ENCODE measurements around the gene RCAN3. TPM values are rescaled to one million over a fixed set of nuclear protein-coding genes. Genes with fewer than 3 reads are reported as not detected.
"Not testable (repeated sequence)": the region's sequence is repeated elsewhere in the genome, so short reads cannot be mapped to it uniquely, and the experiment has no call there.

Gene RCAN3
- total RNA-seq, 2 experiments from 2014 or later: 63.7 to 65.6 TPM

- Mint-ChIP-seq H3K36me3 (ENCODE audit: low read depth) (peaks cover 58% of the 10 kb centered on the region), H3K27ac (no peak overlapping the region), H3K9me3 (ENCODE audit: insufficient read depth) (no peaks in the 10 kb centered on the region), H3K4me3 (no peak overlapping the region), H3K27me3 (ENCODE audit: low read depth) (no peaks in the 10 kb centered on the region), H3K4me1 (ENCODE audit: low read depth) (peaks cover 36% of the 10 kb centered on the region)
- CTCF ChIA-PET: interaction anchor here (0.9 to 1.5 kb wide), 5 partner anchors 9 to 100 kb away, joined by 3 to 6 read pairs (median 4); partner anchors contain the start of genes NIPAL3 and RCAN3
- DNase-seq: no peak
- no peak for ATAC-seq
- POLR2A ChIA-PET: interaction anchor here (0.7 to 1.2 kb wide), 2 partner anchors 13 to 98 kb away, joined by 3 to 6 read pairs; partner anchors contain the start of gene RCAN3
Measured at GRCh38 chr1:24514946-24515345, 12.3 kb downstream of the RCAN3 start.

DNA sequence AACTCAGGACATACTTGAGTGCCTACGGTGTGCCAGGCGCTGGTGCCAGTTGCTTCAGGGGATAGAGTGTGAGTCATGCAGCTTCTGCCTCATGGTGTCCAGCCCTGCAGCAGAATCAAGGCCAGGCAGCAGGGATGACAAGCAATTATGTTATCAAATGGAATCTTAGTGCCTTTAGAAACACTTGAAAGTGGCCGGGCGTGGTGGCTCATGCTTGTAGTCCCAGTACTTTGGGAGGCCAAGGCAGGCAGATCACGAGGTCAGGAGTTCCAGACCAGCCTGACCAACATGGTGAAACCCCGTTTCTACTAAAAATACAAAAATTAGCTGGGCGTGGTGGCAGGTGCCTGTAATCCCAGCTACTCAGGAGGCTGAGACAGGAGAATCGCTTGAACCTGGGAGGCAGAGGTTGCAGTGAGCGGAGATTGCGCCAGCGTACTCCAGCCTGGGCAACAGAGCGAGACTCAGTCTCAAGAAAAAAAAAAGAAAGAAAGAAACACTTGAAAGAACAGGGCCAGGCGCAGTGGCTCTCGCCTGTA is 13.1 kb downstream of the RCAN3 start:
- DNase-seq: peak; percentile 15
- H3K36me3 Mint-ChIP-seq (ENCODE audit: low read depth): peaks cover 58% of the 10 kb centered on the region
- CTCF ChIA-PET: interaction anchor here (0.9 to 1.5 kb wide), 8 partner anchors 10 to 100 kb away, joined by 3 to 7 read pairs (median 4); partner anchors contain the start of genes NIPAL3 and RCAN3
- peaks cover 28% of the 10 kb centered on the region for H3K4me1 Mint-ChIP-seq (ENCODE audit: low read depth)
- H3K27me3 Mint-ChIP-seq (ENCODE audit: low read depth); ATAC-seq; H3K9me3 Mint-ChIP-seq (ENCODE audit: insufficient read depth); H3K4me3 Mint-ChIP-seq: not testable (repeated sequence)
- POLR2A ChIA-PET: interaction anchor here (0.7 kb wide), 1 partner anchor 99 kb away, joined by 3 read pairs; no protein-coding TSS in a partner anchor
- peak overlapping the region; percentile 54 for H3K27ac Mint-ChIP-seq

- Mint-ChIP-seq H3K9me3 (ENCODE audit: insufficient read depth) (no peaks in the 10 kb centered on the region), H3K27ac (no peak overlapping the region), H3K4me1 (ENCODE audit: low read depth) (peaks cover 26% of the 10 kb centered on the region), H3K36me3 (ENCODE audit: low read depth) (peaks cover 56% of the 10 kb centered on the region), H3K4me3 (no peak overlapping the region), H3K27me3 (ENCODE audit: low read depth) (no peaks in the 10 kb centered on the region)
- ATAC-seq (no peak), DNase-seq (peak; percentile 18)
- CTCF ChIA-PET: interaction anchor here (0.9 to 1.3 kb wide), 5 partner anchors 9 to 101 kb away, joined by 3 to 7 read pairs (median 4); partner anchors contain the start of gene NIPAL3
- POLR2A ChIA-PET: interaction anchor here (0.7 to 1.2 kb wide), 2 partner anchors 12 to 30 kb away, joined by 3 to 4 read pairs; no protein-coding TSS in a partner anchor
Measured at GRCh38 chr1:24516506-24516905, 13.9 kb downstream of the RCAN3 start.

- ATAC-seq: no peak
- ChIA-PET POLR2A (interaction anchor here (0.6 to 1.1 kb wide), 2 partner anchors 10 to 31 kb away, joined by 3 to 4 read pairs; no protein-coding TSS in a partner anchor), CTCF (interaction anchor here (0.8 to 1.8 kb wide), 10 partner anchors 9 to 319 kb away, joined by 3 to 16 read pairs (median 4); partner anchors contain the start of gene NIPAL3)
- H3K27ac Mint-ChIP-seq: no peak overlapping the region
- H3K36me3 Mint-ChIP-seq (ENCODE audit: low read depth): peaks cover 57% of the 10 kb centered on the region
- H3K4me3 Mint-ChIP-seq: no peak overlapping the region
- H3K27me3 Mint-ChIP-seq (ENCODE audit: low read depth): no peaks in the 10 kb centered on the region
- peaks cover 19% of the 10 kb centered on the region for H3K4me1 Mint-ChIP-seq (ENCODE audit: low read depth)
- no peaks in the 10 kb centered on the region for H3K9me3 Mint-ChIP-seq (ENCODE audit: insufficient read depth)
- no peak for DNase-seq
Measured at GRCh38 chr1:24517898-24518297, 15.3 kb downstream of the RCAN3 start.

GRCh38 chr1:24520282-24520681 is 17.6 kb downstream of the RCAN3 start:
- H3K27ac Mint-ChIP-seq; H3K4me3 Mint-ChIP-seq; H3K9me3 Mint-ChIP-seq (ENCODE audit: insufficient read depth); DNase-seq; H3K27me3 Mint-ChIP-seq (ENCODE audit: low read depth); POLR2A ChIA-PET; ATAC-seq: not testable (repeated sequence)
- H3K4me1 Mint-ChIP-seq (ENCODE audit: low read depth): peaks cover 15% of the 10 kb centered on the region
- CTCF ChIA-PET: interaction anchor here (0.6 kb wide), 1 partner anchor 105 kb away, joined by 3 read pairs; the partner anchor contains the start of gene NIPAL3
- H3K36me3 Mint-ChIP-seq (ENCODE audit: low read depth): peaks cover 55% of the 10 kb centered on the region

DNA sequence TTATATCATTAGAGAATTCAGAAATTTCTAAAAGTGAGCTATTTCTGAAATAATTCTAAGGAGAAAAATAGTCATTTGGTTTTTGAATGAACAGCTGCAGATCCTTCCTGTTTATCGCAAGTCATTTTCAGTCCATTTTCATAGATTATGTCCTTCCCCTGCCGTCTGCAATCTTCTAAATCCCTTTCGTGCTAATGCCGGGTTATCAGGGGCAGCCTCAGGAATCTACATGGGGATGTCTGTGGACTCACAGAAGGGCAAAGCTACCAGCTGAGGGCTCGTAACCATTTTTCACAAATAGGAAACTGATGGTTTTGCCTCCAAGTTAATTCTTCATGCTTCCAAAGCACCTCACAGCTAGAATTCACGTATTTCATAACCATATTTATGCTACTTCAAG is 23.0 kb downstream of the RCAN3 start:
- H3K4me1 Mint-ChIP-seq (ENCODE audit: low read depth): peaks cover 21% of the 10 kb centered on the region
- ATAC-seq: no peak
- CTCF ChIA-PET: interaction anchor here (0.8 to 11.7 kb wide), 13 partner anchors 9 to 324 kb away, joined by 3 to 159 read pairs (median 8); partner anchors contain the start of genes NIPAL3 and STPG1
- H3K36me3 Mint-ChIP-seq (ENCODE audit: low read depth): peaks cover 40% of the 10 kb centered on the region
- H3K4me3 Mint-ChIP-seq: no peak overlapping the region
- H3K9me3 Mint-ChIP-seq (ENCODE audit: insufficient read depth): no peaks in the 10 kb centered on the region
- H3K27ac Mint-ChIP-seq: no peak overlapping the region
- H3K27me3 Mint-ChIP-seq (ENCODE audit: low read depth): no peaks in the 10 kb centered on the region
- no peak for DNase-seq
- POLR2A ChIA-PET: no interaction called here

DNA sequence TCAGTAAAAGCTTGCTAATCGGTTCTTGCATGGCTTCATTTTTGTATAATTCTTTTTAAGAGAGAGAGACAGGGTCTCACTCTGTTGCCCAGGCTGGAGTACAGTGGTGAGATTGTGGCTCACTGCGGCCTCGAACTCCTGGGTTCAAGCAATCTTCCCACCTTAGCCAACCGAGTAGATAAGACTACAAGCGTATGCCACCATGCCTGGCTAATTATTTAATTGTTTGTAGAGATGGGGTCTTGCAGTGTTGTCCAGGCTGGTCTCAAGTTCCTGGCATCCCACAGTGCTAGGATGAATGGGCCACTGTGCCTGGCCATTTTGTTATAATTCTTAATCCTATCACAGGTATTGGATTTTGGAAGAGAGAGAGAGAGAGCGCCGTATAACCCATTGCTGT is 23.4 kb downstream of the RCAN3 start:
- H3K27me3 Mint-ChIP-seq (ENCODE audit: low read depth): no peaks in the 10 kb centered on the region
- ChIA-PET CTCF (interaction anchor here (0.8 to 11.7 kb wide), 24 partner anchors 8 to 324 kb away, joined by 3 to 159 read pairs (median 8); partner anchors contain the start of genes NIPAL3, RCAN3 and STPG1), POLR2A (no interaction called here)

GRCh38 chr1:24526940-24527542 is 24.4 kb downstream of the RCAN3 start:
- H3K36me3 Mint-ChIP-seq (ENCODE audit: low read depth): peaks cover 46% of the 10 kb centered on the region
- H3K9me3 Mint-ChIP-seq (ENCODE audit: insufficient read depth): no peaks in the 10 kb centered on the region
- peak; percentile 47 for ATAC-seq
- peak; percentile 63 for DNase-seq
- no peak overlapping the region for H3K27ac Mint-ChIP-seq
- ChIA-PET CTCF (interaction anchor here (0.7 to 11.7 kb wide), 23 partner anchors 9 to 377 kb away, joined by 3 to 159 read pairs (median 9); partner anchors contain the start of genes NIPAL3, RCAN3 and STPG1), POLR2A (interaction anchor here (1.1 to 1.3 kb wide), 3 partner anchors 22 to 112 kb away, joined by 3 to 5 read pairs (median 4); partner anchors contain the start of gene NIPAL3)
- no peaks in the 10 kb centered on the region for H3K27me3 Mint-ChIP-seq (ENCODE audit: low read depth)
- no peak overlapping the region for H3K4me3 Mint-ChIP-seq
- peaks cover 21% of the 10 kb centered on the region for H3K4me1 Mint-ChIP-seq (ENCODE audit: low read depth)

More for the DNA sequence above, 23.4 kb downstream of the RCAN3 start:
- no peak overlapping the region for H3K4me3 Mint-ChIP-seq
- ATAC-seq (no peak), DNase-seq (no peak)
- H3K36me3 Mint-ChIP-seq (ENCODE audit: low read depth): peaks cover 38% of the 10 kb centered on the region
- no peak overlapping the region for H3K27ac Mint-ChIP-seq
- peaks cover 21% of the 10 kb centered on the region for H3K4me1 Mint-ChIP-seq (ENCODE audit: low read depth)
- no peaks in the 10 kb centered on the region for H3K9me3 Mint-ChIP-seq (ENCODE audit: insufficient read depth)

- ChIA-PET CTCF (interaction anchor here (1.0 to 11.7 kb wide), 6 partner anchors 24 to 136 kb away, joined by 4 to 159 read pairs (median 9); partner anchors contain the start of genes NIPAL3, RCAN3 and STPG1), POLR2A (interaction anchor here (0.6 kb wide), 1 partner anchor 12 kb away, joined by 3 read pairs; no protein-coding TSS in a partner anchor)
- H3K27me3 Mint-ChIP-seq (ENCODE audit: low read depth): no peaks in the 10 kb centered on the region
- H3K27ac Mint-ChIP-seq: no peak overlapping the region
- no peak for DNase-seq
- ATAC-seq: no peak
- no peaks in the 10 kb centered on the region for H3K9me3 Mint-ChIP-seq (ENCODE audit: insufficient read depth)
- peaks cover 27% of the 10 kb centered on the region for H3K4me1 Mint-ChIP-seq (ENCODE audit: low read depth)
- no peak overlapping the region for H3K4me3 Mint-ChIP-seq
- H3K36me3 Mint-ChIP-seq (ENCODE audit: low read depth): peaks cover 48% of the 10 kb centered on the region
Measured at GRCh38 chr1:24528744-24529143, 26.1 kb downstream of the RCAN3 start.

DNA sequence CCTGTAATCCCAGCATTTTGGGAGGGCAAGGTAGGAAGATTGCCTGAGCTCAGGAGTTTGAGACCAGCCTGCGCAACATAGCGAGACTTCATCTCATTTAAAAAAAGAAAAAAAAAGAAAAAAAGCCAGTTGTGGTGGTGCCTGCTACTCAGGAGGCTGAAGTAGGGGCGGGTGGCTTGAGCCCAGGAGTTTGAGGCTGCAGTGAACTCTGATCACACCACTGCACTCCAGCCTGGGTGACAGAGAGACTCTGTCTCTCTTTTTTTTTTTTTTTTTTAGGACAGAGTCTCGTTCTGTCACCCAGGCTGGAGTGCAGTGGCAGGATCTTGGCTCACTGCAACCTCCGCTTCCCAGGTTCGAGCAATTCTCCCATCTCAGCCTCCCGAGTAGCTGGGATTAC is 26.7 kb downstream of the RCAN3 start:
- H3K27me3 Mint-ChIP-seq (ENCODE audit: low read depth); DNase-seq; ATAC-seq; POLR2A ChIA-PET; H3K27ac Mint-ChIP-seq; H3K9me3 Mint-ChIP-seq (ENCODE audit: insufficient read depth); H3K4me3 Mint-ChIP-seq: not testable (repeated sequence)
- Mint-ChIP-seq H3K36me3 (ENCODE audit: low read depth) (peaks cover 53% of the 10 kb centered on the region), H3K4me1 (ENCODE audit: low read depth) (peaks cover 32% of the 10 kb centered on the region)
- CTCF ChIA-PET: interaction anchor here (1.0 to 11.7 kb wide), 3 partner anchors 25 to 136 kb away, joined by 4 to 159 read pairs (median 6); partner anchors contain the start of genes NIPAL3 and STPG1

DNA sequence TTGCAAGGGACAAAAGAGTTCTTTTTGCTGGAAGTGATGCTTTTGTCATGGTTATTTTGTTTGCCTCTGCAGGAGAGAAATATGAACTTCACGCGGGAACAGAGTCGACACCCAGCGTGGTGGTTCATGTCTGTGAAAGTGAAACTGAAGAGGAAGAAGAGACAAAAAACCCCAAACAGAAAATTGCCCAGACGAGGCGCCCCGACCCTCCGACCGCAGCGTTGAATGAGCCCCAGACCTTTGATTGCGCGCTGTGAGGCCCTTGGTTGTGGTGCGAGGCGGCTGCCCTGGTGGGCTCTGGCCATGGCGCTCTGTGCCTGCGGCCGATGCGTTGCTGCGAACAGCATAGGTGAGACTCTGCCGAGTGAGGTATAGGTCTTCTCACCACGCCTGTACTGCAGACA is 32.4 kb downstream of the RCAN3 start:
- Mint-ChIP-seq H3K4me3 (peak overlapping the region; percentile 84), H3K27me3 (ENCODE audit: low read depth) (no peaks in the 10 kb centered on the region), H3K4me1 (ENCODE audit: low read depth) (peaks cover 65% of the 10 kb centered on the region), H3K27ac (peak overlapping the region; percentile 97), H3K36me3 (ENCODE audit: low read depth) (peaks cover 71% of the 10 kb centered on the region), H3K9me3 (ENCODE audit: insufficient read depth) (no peaks in the 10 kb centered on the region)
- CTCF ChIA-PET: interaction anchor here (0.8 to 2.8 kb wide), 18 partner anchors 8 to 336 kb away, joined by 3 to 26 read pairs (median 6); partner anchors contain the start of genes NIPAL3 and STPG1
- POLR2A ChIA-PET: interaction anchor here (0.6 to 2.4 kb wide), 8 partner anchors 25 to 698 kb away, joined by 3 to 20 read pairs (median 4); partner anchors contain the start of genes RCAN3 and SYF2
- peak; percentile 90 for ATAC-seq
- peak; percentile 85 for DNase-seq
